ENCODE results near the gene BACH1.

The BACH1 gene

DNA sequence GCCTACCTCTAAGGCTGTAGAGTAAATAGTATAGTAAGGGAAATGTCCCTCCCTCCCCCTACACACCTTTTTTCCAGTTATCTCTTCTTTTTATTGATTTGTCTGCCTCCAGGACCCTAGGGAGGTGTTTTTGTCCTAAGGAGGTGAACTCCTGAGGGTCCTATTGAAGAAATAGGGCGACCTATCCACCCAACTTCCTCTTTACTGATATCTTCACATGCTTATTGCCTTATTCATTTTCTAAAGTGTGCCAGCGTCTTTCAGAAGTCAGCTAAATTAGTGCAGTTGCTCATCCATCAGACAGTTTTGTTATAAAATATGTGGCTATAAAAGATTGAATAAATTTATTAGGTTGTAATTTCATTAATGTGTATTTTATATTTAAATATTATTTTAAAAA, 5.9 kb downstream of the BACH1 start:
- TF ChIP-seq, protein P1, sequence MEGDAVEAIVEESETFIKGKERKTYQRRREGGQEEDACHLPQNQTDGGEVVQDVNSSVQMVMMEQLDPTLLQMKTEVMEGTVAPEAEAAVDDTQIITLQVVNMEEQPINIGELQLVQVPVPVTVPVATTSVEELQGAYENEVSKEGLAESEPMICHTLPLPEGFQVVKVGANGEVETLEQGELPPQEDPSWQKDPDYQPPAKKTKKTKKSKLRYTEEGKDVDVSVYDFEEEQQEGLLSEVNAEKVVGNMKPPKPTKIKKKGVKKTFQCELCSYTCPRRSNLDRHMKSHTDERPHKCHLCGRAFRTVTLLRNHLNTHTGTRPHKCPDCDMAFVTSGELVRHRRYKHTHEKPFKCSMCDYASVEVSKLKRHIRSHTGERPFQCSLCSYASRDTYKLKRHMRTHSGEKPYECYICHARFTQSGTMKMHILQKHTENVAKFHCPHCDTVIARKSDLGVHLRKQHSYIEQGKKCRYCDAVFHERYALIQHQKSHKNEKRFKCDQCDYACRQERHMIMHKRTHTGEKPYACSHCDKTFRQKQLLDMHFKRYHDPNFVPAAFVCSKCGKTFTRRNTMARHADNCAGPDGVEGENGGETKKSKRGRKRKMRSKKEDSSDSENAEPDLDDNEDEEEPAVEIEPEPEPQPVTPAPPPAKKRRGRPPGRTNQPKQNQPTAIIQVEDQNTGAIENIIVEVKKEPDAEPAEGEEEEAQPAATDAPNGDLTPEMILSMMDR (IDR thresholded peaks at IDR 0.05; ENCODE audit: extremely low read depth, insufficient read depth, missing control alignments) = no peak
- DNase-seq (ENCODE audit: low spot score) = no peak
- in situ Hi-C loops (cut with MboI; ENCODE audit: low pct_unique_long_range_greater_than_20kb, low sequenced_read_pairs, unreplicated experiment) = no loop called here

DNA sequence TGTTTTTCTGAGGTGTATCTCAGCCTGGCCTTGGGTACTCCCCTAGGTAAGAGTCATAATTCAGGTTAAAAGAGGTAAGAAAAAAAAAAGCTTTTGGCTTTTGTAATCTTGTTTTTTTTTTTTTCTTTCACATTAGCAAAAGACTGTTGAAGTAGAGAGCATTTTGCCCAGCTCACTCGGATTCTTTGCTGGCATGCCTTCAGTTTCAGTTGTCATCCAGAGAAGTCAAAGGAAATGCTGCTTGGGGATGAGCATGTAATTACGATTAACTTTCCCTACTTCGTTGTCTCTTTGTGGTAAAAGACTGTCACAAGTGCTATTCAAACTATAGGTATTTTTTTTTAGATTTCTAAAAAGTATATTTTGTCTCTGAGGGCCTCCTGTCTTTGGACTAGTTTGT, 6.3 kb downstream of the BACH1 start:
- in situ Hi-C loops (cut with MboI; ENCODE audit: low pct_unique_long_range_greater_than_20kb, low sequenced_read_pairs, unreplicated experiment) = no loop called here
- no peak for DNase-seq (ENCODE audit: low spot score)

DNA sequence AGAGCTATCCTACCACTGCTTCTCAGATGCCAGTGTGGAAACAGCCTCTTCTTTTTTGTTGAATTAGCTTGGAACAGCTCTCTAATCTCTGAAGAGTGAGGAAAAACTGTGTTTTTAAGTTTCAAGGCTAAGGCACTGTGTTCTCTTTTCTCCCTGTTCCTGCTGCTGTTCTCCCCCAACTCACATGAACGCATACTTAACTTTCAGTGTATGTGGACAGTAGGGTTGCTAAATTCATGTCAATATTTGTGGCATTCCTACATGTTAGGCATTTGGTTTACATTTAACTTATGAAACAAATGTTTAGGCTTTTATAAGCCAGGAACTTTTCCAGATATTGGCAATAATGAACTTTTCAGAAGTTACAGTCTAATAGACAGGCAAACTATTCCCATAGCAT, 6.8 kb downstream of the BACH1 start:
- DNase-seq (ENCODE audit: low spot score) = no peak
- in situ Hi-C loops (cut with MboI; ENCODE audit: low pct_unique_long_range_greater_than_20kb, low sequenced_read_pairs, unreplicated experiment) = no loop called here
- TF ChIP-seq, protein P1 (IDR thresholded peaks at IDR 0.05; ENCODE audit: extremely low read depth, insufficient read depth, missing control alignments) = no peak

More for the DNA sequence above, 6.3 kb downstream of the BACH1 start:
- TF ChIP-seq, protein P1 (IDR thresholded peaks at IDR 0.05; ENCODE audit: extremely low read depth, insufficient read depth, missing control alignments) = no peak

DNA sequence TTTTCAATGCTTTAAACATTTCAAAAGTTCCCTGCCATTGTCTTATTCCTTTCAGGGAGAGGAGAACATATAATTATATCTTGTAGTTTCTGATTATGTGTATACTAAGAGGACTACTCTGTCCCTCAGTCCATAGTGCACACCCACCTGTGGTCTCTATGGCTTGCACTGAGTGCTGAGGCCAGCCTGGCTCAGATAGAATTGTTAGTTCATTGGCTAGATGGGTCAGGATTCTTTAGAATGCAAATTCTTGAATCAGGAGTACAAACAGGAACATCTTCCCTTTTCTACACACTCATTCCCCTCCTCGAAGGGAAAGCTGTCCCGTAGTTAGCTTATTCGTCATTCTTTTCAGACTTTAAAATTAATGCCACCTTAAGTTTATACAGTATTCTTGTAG, 8.2 kb downstream of the BACH1 start:
- in situ Hi-C loops (cut with MboI; ENCODE audit: low pct_unique_long_range_greater_than_20kb, low sequenced_read_pairs, unreplicated experiment) = no loop called here
- TF ChIP-seq, protein P1 (IDR thresholded peaks at IDR 0.05; ENCODE audit: extremely low read depth, insufficient read depth, missing control alignments) = no peak
- DNase-seq (ENCODE audit: low spot score) = no peak

DNA sequence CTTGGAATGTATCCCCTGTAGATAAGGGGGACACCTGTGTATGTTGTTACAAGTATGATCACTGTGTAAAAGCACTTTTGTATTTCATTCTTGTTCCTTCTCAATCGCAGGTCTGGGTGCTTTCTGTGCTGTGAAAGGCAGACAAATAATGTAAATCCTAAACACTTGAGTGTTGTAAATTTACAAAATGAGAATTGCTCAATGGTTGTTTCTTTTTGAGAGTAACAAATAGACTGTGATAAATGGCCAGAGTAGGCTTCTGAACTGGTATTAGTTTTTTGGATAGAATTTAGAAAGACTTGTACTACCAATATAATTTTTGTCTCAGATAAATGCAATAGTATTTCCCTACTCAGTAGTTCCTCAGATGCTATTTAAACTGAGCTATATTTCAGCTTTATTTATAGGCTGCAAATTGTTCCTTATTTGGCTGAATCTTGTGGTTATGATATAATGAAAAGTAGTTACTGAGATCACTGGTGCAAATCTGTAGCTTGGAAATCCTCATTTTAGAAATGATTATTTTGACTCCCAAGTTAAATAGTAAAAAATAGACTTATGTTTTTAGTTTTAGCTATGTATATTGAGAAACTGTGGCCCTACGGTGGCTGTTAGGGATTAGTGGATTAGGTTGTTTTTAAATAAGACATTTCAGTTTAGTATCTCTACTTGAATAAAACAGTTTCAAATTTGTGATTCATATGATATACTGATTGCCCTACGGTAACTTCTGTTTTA, 9.2 kb downstream of the BACH1 start:
- DNase-seq (ENCODE audit: low spot score) = no peak
- in situ Hi-C loops (cut with MboI; ENCODE audit: low pct_unique_long_range_greater_than_20kb, low sequenced_read_pairs, unreplicated experiment) = no loop called here
- TF ChIP-seq, protein P1 (IDR thresholded peaks at IDR 0.05; ENCODE audit: extremely low read depth, insufficient read depth, missing control alignments) = no peak

DNA sequence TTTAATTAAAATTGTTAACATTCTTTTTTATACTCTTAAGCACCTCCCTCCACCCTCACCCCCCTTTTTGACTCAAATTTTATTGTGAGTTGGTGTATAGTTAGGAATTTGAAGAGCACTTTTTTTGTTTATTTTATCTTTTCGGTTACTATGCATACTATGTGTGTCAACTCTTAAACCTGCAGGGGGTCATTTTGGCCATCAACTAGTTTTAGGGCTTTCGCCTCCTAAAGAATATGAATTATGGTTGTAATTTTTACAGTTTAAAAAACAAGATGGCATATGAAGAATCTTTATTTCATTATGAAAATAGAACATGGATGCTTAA, 9.7 kb downstream of the BACH1 start:
- no peak for DNase-seq (ENCODE audit: low spot score)
- in situ Hi-C loops (cut with MboI; ENCODE audit: low pct_unique_long_range_greater_than_20kb, low sequenced_read_pairs, unreplicated experiment) = no loop called here
- TF ChIP-seq, protein P1 (IDR thresholded peaks at IDR 0.05; ENCODE audit: extremely low read depth, insufficient read depth, missing control alignments) = no peak
